Measurements from ENCODE around the gene TAPBP.
A peak's percentile ranks its signal among the peaks of the same experiment; 100 is the strongest.
"Not testable (repeated sequence)": the region's sequence is repeated elsewhere in the genome, so short reads cannot be mapped to it uniquely, and the experiment has no call there.

TAPBP gene

GRCh38 chr6:33279257-33279695 lies 34.6 kb downstream of the TAPBP start:
- no peak for TF ChIP-seq CTCF (IDR thresholded peaks at IDR 0.05; ENCODE audit: control insufficient read depth, extremely low read depth, insufficient read depth)
- DNase-seq (ENCODE audit: low read depth), result no peak
- H3K4me3 ChIP-seq (ENCODE audit: low read depth, low read length), result no peak overlapping the region

- no peak for TF ChIP-seq CTCF (IDR thresholded peaks at IDR 0.05; ENCODE audit: control insufficient read depth, extremely low read depth, insufficient read depth)
- DNase-seq (ENCODE audit: low read depth), result no peak
- no peak overlapping the region for H3K4me3 ChIP-seq (ENCODE audit: low read depth, low read length)
Observed at GRCh38 chr6:33278810-33279209, 35.1 kb downstream of the TAPBP start.

DNA sequence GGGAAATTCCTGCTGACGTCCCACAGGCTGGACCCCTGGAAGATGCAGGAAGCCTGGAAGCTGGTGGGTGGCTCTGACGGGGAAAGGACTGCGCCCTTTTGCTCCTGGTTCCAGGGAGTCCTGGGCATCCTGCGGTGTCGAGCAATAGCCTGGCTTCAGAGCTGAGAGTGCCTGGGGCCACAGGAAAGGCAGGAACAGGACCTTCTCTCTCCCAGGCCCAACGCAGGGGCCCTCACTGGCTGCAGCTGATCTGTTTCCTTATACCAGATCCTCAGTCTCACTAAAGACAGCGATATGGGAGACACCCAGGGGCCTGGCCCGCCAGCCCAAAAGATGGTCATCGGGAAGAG lies 35.5 kb downstream of the TAPBP start:
- no peak for TF ChIP-seq CTCF (IDR thresholded peaks at IDR 0.05; ENCODE audit: control insufficient read depth, extremely low read depth, insufficient read depth)
- DNase-seq (ENCODE audit: low read depth), result no peak
- H3K4me3 ChIP-seq (ENCODE audit: low read depth, low read length), result no peak overlapping the region

DNA sequence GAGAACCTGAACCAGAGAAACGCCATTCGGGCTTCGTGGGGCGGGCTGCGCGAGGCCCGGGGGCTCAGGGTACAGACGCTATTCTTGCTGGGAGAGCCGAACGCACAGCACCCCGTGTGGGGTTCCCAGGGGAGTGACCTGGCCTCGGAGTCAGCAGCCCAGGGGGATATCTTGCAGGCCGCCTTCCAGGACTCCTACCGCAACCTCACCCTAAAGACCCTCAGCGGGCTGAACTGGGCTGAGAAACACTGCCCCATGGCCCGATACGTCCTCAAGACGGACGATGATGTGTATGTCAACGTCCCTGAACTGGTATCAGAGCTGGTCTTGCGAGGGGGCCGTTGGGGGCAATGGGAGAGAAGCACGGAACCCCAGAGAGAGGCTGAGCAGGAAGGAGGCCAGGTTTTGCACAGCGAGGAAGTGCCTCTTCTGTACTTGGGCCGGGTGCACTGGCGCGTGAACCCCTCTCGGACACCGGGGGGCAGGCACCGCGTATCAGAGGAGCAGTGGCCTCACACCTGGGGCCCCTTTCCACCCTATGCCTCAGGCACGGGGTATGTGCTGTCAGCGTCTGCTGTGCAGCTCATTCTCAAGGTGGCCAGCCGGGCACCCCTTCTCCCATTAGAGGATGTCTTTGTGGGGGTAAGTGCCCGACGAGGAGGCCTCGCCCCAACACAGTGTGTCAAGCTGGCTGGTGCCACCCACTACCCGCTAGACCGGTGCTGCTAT lies 36.1 kb downstream of the TAPBP start:
- DNase-seq (ENCODE audit: low read depth), result no peak
- peak overlapping the region; percentile 50 for H3K4me3 ChIP-seq (ENCODE audit: low read depth, low read length)
- no peak for TF ChIP-seq CTCF (IDR thresholded peaks at IDR 0.05; ENCODE audit: control insufficient read depth, extremely low read depth, insufficient read depth)

DNA sequence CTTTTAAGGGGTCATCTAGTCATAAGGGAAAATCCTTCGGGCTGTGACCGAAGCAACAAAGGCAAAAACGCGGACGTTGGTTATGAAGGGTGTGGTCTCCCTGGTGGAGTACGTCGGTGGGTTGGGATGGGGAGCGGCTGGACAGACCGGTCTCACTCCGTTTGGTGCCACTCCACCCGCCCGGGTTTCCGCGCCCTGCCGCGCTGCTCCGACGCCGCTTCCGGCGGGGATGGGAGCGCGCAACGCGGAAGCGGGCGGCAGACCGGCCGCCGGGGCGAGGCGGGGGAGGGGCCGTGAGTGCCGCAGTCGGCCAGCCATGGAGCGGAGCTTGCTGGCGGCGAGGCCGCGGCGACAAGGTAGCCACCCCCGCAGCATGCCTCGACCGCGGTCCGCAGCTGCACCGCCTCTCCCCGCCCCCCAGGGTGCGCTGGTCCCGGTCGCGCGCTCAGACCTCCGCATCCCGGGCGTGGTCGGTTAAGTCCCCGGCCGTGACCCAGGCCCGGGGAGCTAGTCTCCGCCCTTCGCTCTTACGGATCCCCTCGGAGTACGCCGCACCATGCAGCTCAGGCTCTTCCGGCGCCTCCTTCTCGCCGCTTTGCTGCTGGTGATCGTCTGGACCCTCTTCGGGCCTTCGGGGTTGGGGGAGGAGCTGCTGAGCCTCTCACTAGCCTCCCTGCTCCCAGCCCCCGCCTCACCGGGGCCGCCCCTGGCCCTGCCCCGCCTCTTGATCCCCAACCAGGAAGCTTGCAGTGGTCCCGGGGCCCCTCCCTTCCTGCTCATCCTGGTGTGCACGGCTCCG lies 36.8 kb downstream of the TAPBP start, which contains the start of gene B3GALT4:
Gene B3GALT4, plus strand, starts transcription at position 260 of the 799 bp plus-strand sequence. Its CDS starts 297 bp downstream, at position 557.
- peak; percentile 24; the same call in 1 of the 2 replicates for TF ChIP-seq CTCF (IDR thresholded peaks at IDR 0.05; ENCODE audit: control insufficient read depth, extremely low read depth, insufficient read depth)
- H3K4me3 ChIP-seq (ENCODE audit: low read depth, low read length), result peak within 1 kb of the TSS; percentile 50
- no peak for DNase-seq (ENCODE audit: low read depth)

DNA sequence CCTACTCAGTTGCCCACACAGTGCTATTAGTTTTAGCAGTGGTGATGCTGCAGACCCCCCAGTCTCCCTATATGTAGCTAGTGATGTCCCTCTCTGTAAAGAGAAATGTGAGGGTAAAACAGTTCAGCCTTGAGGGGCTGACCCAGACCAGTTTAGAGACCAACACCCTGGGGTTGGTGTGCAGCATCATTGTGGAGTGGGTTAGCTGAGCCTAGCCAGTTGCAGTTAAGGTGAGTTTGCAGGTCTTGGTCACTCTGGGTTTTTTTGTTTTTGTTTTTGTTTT lies 37.4 kb downstream of the TAPBP start:
- no peak for TF ChIP-seq CTCF (IDR thresholded peaks at IDR 0.05; ENCODE audit: control insufficient read depth, extremely low read depth, insufficient read depth)

GRCh38 chr6:33275795-33276580 lies 37.9 kb downstream of the TAPBP start:
- not testable (repeated sequence) for DNase-seq (ENCODE audit: low read depth)
- peak overlapping the region; percentile 50 for H3K4me3 ChIP-seq (ENCODE audit: low read depth, low read length)

More for the DNA sequence above, 37.4 kb downstream of the TAPBP start:
- no peak for DNase-seq (ENCODE audit: low read depth)
- peak overlapping the region; percentile 50 for H3K4me3 ChIP-seq (ENCODE audit: low read depth, low read length)
